Ovary (tissue), 9 donors: ENCODE measurements around the gene KCNE2. TPM values are rescaled to one million over a fixed set of nuclear protein-coding genes. Genes with fewer than 3 reads are reported as not detected.

Experiments
- DNase-seq, 5 donors: peaks; one replicate each; pipeline ENCODE4 v3.0.0-alpha.2; 2019 to 2020
- H3K27ac ChIP-seq, 2 donors: fragments of 200-600 bp; one replicate each; pipeline versions ENCODE4 v1.5.1 to v1.8.0; 2019 to 2022
- H3K27me3 ChIP-seq: fragments of 200-600 bp; one replicate; pipeline ENCODE4 v1.8.0; 2022
- H3K36me3 ChIP-seq: fragments of 200-600 bp; sonication (generic); one replicate; pipeline ENCODE4 v1.5.1; 2019
- H3K4me1 ChIP-seq: one replicate; pipeline ENCODE4 v1.8.1; 2013; ENCODE audit warnings: mild to moderate bottlenecking, moderate library complexity; ENCODE audit not compliant: insufficient read depth
- H3K4me3 ChIP-seq: fragments of 200-600 bp; sonication (generic); one replicate; pipeline ENCODE4 v1.5.1; 2017
- H3K9me3 ChIP-seq, 2 donors: fragments of 200-600 bp in 1 of 2; sonication (generic) in 1 of 2; one replicate each; pipeline versions ENCODE4 v1.5.1 to v1.8.1; 2013 to 2019; ENCODE audit warnings: mild to moderate bottlenecking in 1 of 2, moderate library complexity in 1 of 2
- CTCF ChIP-seq, 3 donors: fragments of 450-650 bp in 2 of 3; fragments of 200-600 bp in 1 of 3; IDR thresholded peaks; one replicate each; pipeline versions ENCODE4 v1.5.1 to v1.8.0; 2016 to 2022; ENCODE audit warnings: antibody characterized with exemption in 3 of 3, mild to moderate bottlenecking in 1 of 3
- EP300 ChIP-seq: sonication (generic); formaldehyde crosslinking; IDR thresholded peaks from one replicate; pipeline ENCODE4 v1.6.1; 2017; ENCODE audit warnings: antibody characterized with exemption
- POLR2A ChIP-seq: fragments of 450-650 bp; IDR thresholded peaks from one replicate; pipeline ENCODE4 v1.6.1; 2017; ENCODE audit warnings: antibody characterized with exemption, mild to moderate bottlenecking, moderate library complexity
- WGBS, 3 donors: extraction: QIAGEN DNeasy Blood & Tissue Kit in 1 of 3; methylation state at CpG; one replicate each; pipeline versions ENCODE4 v1.1.5 to v1.1.7; 2013 to 2017; 5-methylcytosine and 5-hydroxymethylcytosine counted together
- intact Hi-C, 4 donors: fragments of 100-400 bp; cut with DNase I; formaldehyde crosslinking; loops; one replicate each; pipeline versions ENCODE4 v1.11.0 to v1.15.1; 2022 to 2023
- polyA plus RNA-seq, 2 donors: library from polyadenylated mRNA; stranded (reverse); fragments of 200-250 nt in 1 of 2; fragments of 350-450 nt in 1 of 2; fragmentation: Illumina TruSeq in 1 of 2; extraction: RNeasy Lipid Tissue Mini Kit (QIAGEN cat#74804) in 1 of 2; gene quantifications; one replicate each; pipeline ENCODE4 v1.2.3, GENCODE V29; 2013 to 2014
- total RNA-seq, 7 donors: library from RNA; depleted of rRNA in 2 of 7; stranded (reverse); fragments of >200 nt in 2 of 7; fragmentation: NEBNext Ultra II Directional in 3 of 7; extraction: Animal tissue kit (Norgen Biotek cat#: 25700) in 3 of 7; gene quantifications; one replicate each; pipeline versions ENCODE4 v1.1.0 to v1.2.4, GENCODE V29; 2016 to 2023
- donor health status: DM: no; HTN: no; CAD: no; lungs with moderate emphysema.
- donor health status: DM: no; HTN: no; CAD: no.
- donor health status: Bipolar disorder and iron deficiency.
- donor health status: DM: yes; HTN: yes; CAD: no.
- donor health status: DM: no; HTN: no; CAD: no.
- donor health status: DM: yes; HTN: yes; CAD: no.

KCNE2 gene
- total and polyA plus RNA-seq, 9 donors = 0.25 to 0.48 (median 0.35) TPM; not detected in 3

- H3K36me3 ChIP-seq = no peaks in the 10 kb centered on the region
- H3K27ac ChIP-seq = no peak overlapping the region
- H3K4me1 ChIP-seq = no peaks in the 10 kb centered on the region
- H3K27me3 ChIP-seq = no peaks in the 10 kb centered on the region
- DNase-seq = no peak
- H3K4me3 ChIP-seq = no peak overlapping the region
- TF ChIP-seq EP300 (no peak), CTCF (IDR thresholded peaks at IDR 0.05) (no peak), POLR2A (no peak)
- 77 to 83% (median 82%) methylated on average over 5 of the region's 5 CpGs for whole genome bisulfite sequencing, 3 donors
- intact Hi-C loops = no loop called here
- H3K9me3 ChIP-seq = no peaks in the 10 kb centered on the region
These were observed 32.1 kb upstream of the KCNE2 start for GRCh38 chr21:34331726-34332125.

- intact Hi-C loops = no loop called here
- no peak for TF ChIP-seq POLR2A
- no peak for TF ChIP-seq CTCF (IDR thresholded peaks at IDR 0.05)
- TF ChIP-seq EP300 = no peak
- H3K27me3 ChIP-seq = no peaks in the 10 kb centered on the region
- 96 to 98% (median 97%) methylated on average over 6 of the region's 6 CpGs for WGBS, 3 donors
- peaks cover 5% of the 10 kb centered on the region for H3K4me1 ChIP-seq
- DNase-seq = no peak
- no peak overlapping the region for H3K4me3 ChIP-seq
- H3K36me3 ChIP-seq = no peaks in the 10 kb centered on the region
- no peak overlapping the region for H3K27ac ChIP-seq
- H3K9me3 ChIP-seq = no peaks in the 10 kb centered on the region
These were observed 31.5 kb upstream of the KCNE2 start for GRCh38 chr21:34332347-34332746.

- intact Hi-C loops = no loop called here
- Histone ChIP-seq H3K27me3 (no peaks in the 10 kb centered on the region), H3K4me3 (no peak overlapping the region), H3K36me3 (no peaks in the 10 kb centered on the region), H3K9me3 (no peaks in the 10 kb centered on the region), H3K27ac (no peak overlapping the region), H3K4me1 (peaks cover 12% of the 10 kb centered on the region)
- WGBS, 3 donors = 84 to 90% (median 90%) methylated on average over 13 of the region's 13 CpGs
- TF ChIP-seq CTCF (IDR thresholded peaks at IDR 0.05) = no peak
- TF ChIP-seq EP300 = no peak
- TF ChIP-seq POLR2A = no peak
- no peak for DNase-seq
These were observed 30.6 kb upstream of the KCNE2 start for GRCh38 chr21:34333121-34333739.

GRCh38 chr21:34335316-34335715 lies 28.5 kb upstream of the KCNE2 start:
- DNase-seq = no peak
- H3K27ac ChIP-seq = no peak overlapping the region
- H3K36me3 ChIP-seq = no peaks in the 10 kb centered on the region
- H3K27me3 ChIP-seq = no peaks in the 10 kb centered on the region
- intact Hi-C loops = no loop called here
- TF ChIP-seq POLR2A (no peak), CTCF (IDR thresholded peaks at IDR 0.05) (no peak), EP300 (no peak)
- WGBS, 3 donors = 83 to 87% (median 86%) methylated on average over 6 of the region's 6 CpGs
- no peak overlapping the region for H3K4me3 ChIP-seq
- peaks cover 12% of the 10 kb centered on the region for H3K4me1 ChIP-seq
- H3K9me3 ChIP-seq = no peaks in the 10 kb centered on the region
